Keratinocyte (primary cell): ENCODE data around the gene NCR1. TPM values are rescaled to one million over a fixed set of nuclear protein-coding genes. Genes with fewer than 3 reads are reported as not detected.

Experiments
- DNase-seq: peaks from one replicate; pipeline ENCODE4 v3.0.0-alpha.2; 2011; ENCODE audit warnings: low read depth, missing footprints, low spot score
- FAIRE-seq: peaks from 2 replicates; lab custom pipeline; 2011; peaks lifted over from hg19 to GRCh38; lab: Jason Lieb, UNC
- H2AFZ ChIP-seq: 2 replicates; pipeline ENCODE4 v1.6.0; 2012; ENCODE audit warnings: low read length, control low read depth, inconsistent platforms; ENCODE audit not compliant: control insufficient read depth
- H3K27ac ChIP-seq: 2 replicates; pipeline ENCODE4 v1.5.1; 2011; ENCODE audit warnings: low read length; ENCODE audit not compliant: control insufficient read depth, insufficient read depth
- H3K27me3 ChIP-seq: 3 replicates; pipeline ENCODE4 v1.6.0; 2011; ENCODE audit warnings: low read length; ENCODE audit not compliant: control insufficient read depth, insufficient read depth; ENCODE audit errors: extremely low read depth
- H3K36me3 ChIP-seq, 2 experiments: 2 replicates in 1 of 2; 3 replicates in 1 of 2; pipeline ENCODE4 v1.5.1; 2011; ENCODE audit warnings: low read length in 2 of 2, mild to moderate bottlenecking in 1 of 2; ENCODE audit not compliant: control insufficient read depth in 2 of 2, insufficient read depth in 2 of 2; ENCODE audit errors: extremely low read depth in 1 of 2
- H3K4me1 ChIP-seq: 3 replicates; pipeline ENCODE4 v1.5.1; 2011; ENCODE audit warnings: low read length; ENCODE audit not compliant: control insufficient read depth, insufficient read depth; ENCODE audit errors: extremely low read depth
- H3K4me2 ChIP-seq: 3 replicates; pipeline ENCODE4 v1.6.0; 2011; ENCODE audit warnings: low read depth, low read length; ENCODE audit not compliant: control insufficient read depth, insufficient read depth; ENCODE audit errors: extremely low read depth
- H3K4me3 ChIP-seq, 3 experiments: fragments of 200-600 bp in 1 of 3; sonication (generic) in 1 of 3; 2 replicates in 2 of 3; 3 replicates in 1 of 3; pipeline ENCODE4 v1.5.1; 2011 to 2016; ENCODE audit warnings: low read length in 3 of 3, mild to moderate bottlenecking in 3 of 3, control low read depth in 2 of 3, inconsistent platforms in 1 of 3, low read depth in 1 of 3, mixed read lengths in 1 of 3, mixed run types in 1 of 3, moderate library complexity in 1 of 3; ENCODE audit not compliant: control insufficient read depth in 2 of 3, insufficient read depth in 2 of 3; ENCODE audit errors: extremely low read depth in 1 of 3
- H3K79me2 ChIP-seq: 2 replicates; pipeline ENCODE4 v1.6.0; 2012; ENCODE audit warnings: low read length; ENCODE audit not compliant: control insufficient read depth, insufficient read depth
- H3K9ac ChIP-seq: 3 replicates; pipeline ENCODE4 v1.6.0; 2011; ENCODE audit warnings: low read length; ENCODE audit not compliant: control insufficient read depth, insufficient read depth; ENCODE audit errors: extremely low read depth
- H3K9me1 ChIP-seq: 3 replicates; pipeline ENCODE4 v1.6.0; 2011; ENCODE audit warnings: low read length; ENCODE audit not compliant: control insufficient read depth, insufficient read depth; ENCODE audit errors: extremely low read depth
- H3K9me3 ChIP-seq: 2 replicates; pipeline ENCODE4 v1.5.1; 2012; ENCODE audit warnings: low read depth, low read length; ENCODE audit not compliant: control insufficient read depth
- H4K20me1 ChIP-seq: 3 replicates; pipeline ENCODE4 v1.6.0; 2011; ENCODE audit warnings: low read length; ENCODE audit not compliant: control insufficient read depth, insufficient read depth; ENCODE audit errors: extremely low read depth
- CTCF ChIP-seq, 3 experiments: IDR thresholded peaks in 1 of 3; conservative IDR thresholded peaks in 1 of 3; optimal IDR thresholded peaks in 1 of 3; 2 replicates in 2 of 3; 3 replicates in 1 of 3; pipeline versions ENCODE3 to v1.5.1; 2011; ENCODE audit warnings: low read length in 3 of 3, mild to moderate bottlenecking in 3 of 3, moderate library complexity in 2 of 3, control low read depth in 1 of 3, inconsistent platforms in 1 of 3; ENCODE audit not compliant: insufficient read depth in 2 of 3; ENCODE audit errors: extremely low read depth in 1 of 3
- EZH2 ChIP-seq: IDR thresholded peaks from one replicate; pipeline ENCODE4 v1.6.1; 2012; ENCODE audit warnings: inconsistent platforms, mild to moderate bottlenecking, low read length, moderate library complexity
- dilution Hi-C: fragments of 300-500 bp; cut with MboI; formaldehyde crosslinking; loops from one replicate; pipeline ENCODE4 v1.7.0; 2020; ENCODE audit warnings: low sequenced_read_pairs; ENCODE audit not compliant: extremely low pct_ligation_motif_present
- polyA plus RNA-seq, 5 experiments: library from polyadenylated mRNA; depleted of rRNA in 3 of 5; stranded (reverse) in 3 of 5; stranded (forward) in 1 of 5; unstranded in 1 of 5; fragments of >200 nt; gene quantifications; 1 replicate in 1 of 5; 2 replicates in 3 of 5; 3 replicates in 1 of 5; pipeline versions ENCODE4 v1.2.1 to v1.2.3, GENCODE V29; 2011 to 2012; ENCODE audit warnings: missing spikeins in 2 of 5, low read depth in 1 of 5, low replicate concordance in 1 of 5

Gene NCR1
- polyA plus RNA-seq, 1 donor (not counting 4 experiments of a cell fraction or from before 2014, with no cell fraction given): not detected

DNA sequence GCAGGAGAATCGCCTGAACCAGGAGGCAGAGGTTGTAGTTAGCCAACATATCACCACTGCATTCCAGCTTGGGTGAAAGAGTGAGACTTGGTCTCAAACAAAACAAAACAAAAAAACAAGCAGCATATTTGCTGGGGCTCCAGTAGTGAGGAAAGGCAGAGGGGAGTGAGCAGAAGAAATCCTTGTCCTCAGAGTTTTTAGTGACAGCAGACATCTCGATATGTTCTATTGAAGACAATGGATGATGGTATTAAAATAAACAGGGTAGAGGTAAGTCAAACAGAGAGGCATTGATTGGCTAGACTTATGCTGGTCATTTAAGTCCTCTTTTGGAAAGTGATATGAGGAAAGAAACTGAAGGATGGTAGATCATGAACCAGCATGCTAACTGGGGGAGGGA, 22.4 kb downstream of the NCR1 start:
- Histone ChIP-seq H3K4me3 (no peak overlapping the region), H3K4me2 (no peak overlapping the region), H3K36me3 (no peaks in the 10 kb centered on the region), H3K27me3 (no peaks in the 10 kb centered on the region), H3K9me1 (no peaks in the 10 kb centered on the region), H3K79me2 (no peaks in the 10 kb centered on the region), H2AFZ (no peak overlapping the region), H3K27ac (no peak overlapping the region), H4K20me1 (no peaks in the 10 kb centered on the region), H3K9ac (no peak overlapping the region), H3K4me1 (no peaks in the 10 kb centered on the region), H3K9me3 (peaks cover 2% of the 10 kb centered on the region)
- dilution Hi-C loops: no loop called here
- DNase-seq (no peak), FAIRE-seq (no peak)
- no peak for TF ChIP-seq EZH2
- no peak for TF ChIP-seq CTCF (optimal IDR thresholded peaks at IDR 0.05 in 1 of 3, IDR thresholded peaks at IDR 0.05 in 1 of 3, conservative IDR thresholded peaks at IDR 0.05 in 1 of 3; ENCODE audit: extremely low read depth in 1 of 3, insufficient read depth in 2 of 3, low read length in 3 of 3)

DNA sequence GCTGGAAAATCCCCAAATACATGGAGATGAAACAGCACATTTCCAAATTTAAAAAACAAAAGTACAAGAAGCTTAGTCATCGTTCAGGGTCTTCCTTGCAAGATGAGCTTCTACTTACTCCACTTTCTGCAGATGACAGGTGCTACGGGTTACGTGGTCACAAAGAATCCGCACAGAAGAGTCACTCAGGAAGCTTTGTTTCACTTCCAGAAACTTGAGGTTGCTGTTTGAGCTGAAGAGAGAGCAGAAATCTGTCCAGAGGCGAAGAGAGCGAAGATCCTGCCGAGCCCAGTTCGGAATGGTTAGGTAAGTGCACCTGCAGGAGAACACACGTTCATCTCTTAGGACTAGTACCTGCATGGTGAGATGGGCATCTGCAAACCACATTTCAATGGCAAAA, 32.0 kb downstream of the NCR1 start:
- peaks cover 4% of the 10 kb centered on the region for H3K9me3 ChIP-seq
- no peaks in the 10 kb centered on the region for H3K79me2 ChIP-seq
- no peaks in the 10 kb centered on the region for H4K20me1 ChIP-seq
- no peaks in the 10 kb centered on the region for H3K4me1 ChIP-seq
- H3K27ac ChIP-seq: no peak overlapping the region
- no peak overlapping the region for H3K9ac ChIP-seq
- FAIRE-seq (no peak), DNase-seq (no peak)
- dilution Hi-C loops: no loop called here
- no peak for TF ChIP-seq EZH2
- TF ChIP-seq CTCF (optimal IDR thresholded peaks at IDR 0.05 in 1 of 3, IDR thresholded peaks at IDR 0.05 in 1 of 3, conservative IDR thresholded peaks at IDR 0.05 in 1 of 3; ENCODE audit: extremely low read depth in 1 of 3, insufficient read depth in 2 of 3, low read length in 3 of 3): no peak
- H3K4me3 ChIP-seq: no peak overlapping the region
- H2AFZ ChIP-seq: no peak overlapping the region
- no peaks in the 10 kb centered on the region for H3K36me3 ChIP-seq
- H3K9me1 ChIP-seq: no peaks in the 10 kb centered on the region
- H3K4me2 ChIP-seq: no peak overlapping the region
- H3K27me3 ChIP-seq: no peaks in the 10 kb centered on the region
